Amniotic stem cell (primary cell): Measurements from ENCODE around the gene RNF169.
A peak's percentile ranks its signal among the peaks of the same experiment; 100 is the strongest.

Experiments used
- DNase-seq: peaks from one replicate; lab custom pipeline; 2025; lab: John Stamatoyannopoulos, UW

Gene RNF169, protein sequence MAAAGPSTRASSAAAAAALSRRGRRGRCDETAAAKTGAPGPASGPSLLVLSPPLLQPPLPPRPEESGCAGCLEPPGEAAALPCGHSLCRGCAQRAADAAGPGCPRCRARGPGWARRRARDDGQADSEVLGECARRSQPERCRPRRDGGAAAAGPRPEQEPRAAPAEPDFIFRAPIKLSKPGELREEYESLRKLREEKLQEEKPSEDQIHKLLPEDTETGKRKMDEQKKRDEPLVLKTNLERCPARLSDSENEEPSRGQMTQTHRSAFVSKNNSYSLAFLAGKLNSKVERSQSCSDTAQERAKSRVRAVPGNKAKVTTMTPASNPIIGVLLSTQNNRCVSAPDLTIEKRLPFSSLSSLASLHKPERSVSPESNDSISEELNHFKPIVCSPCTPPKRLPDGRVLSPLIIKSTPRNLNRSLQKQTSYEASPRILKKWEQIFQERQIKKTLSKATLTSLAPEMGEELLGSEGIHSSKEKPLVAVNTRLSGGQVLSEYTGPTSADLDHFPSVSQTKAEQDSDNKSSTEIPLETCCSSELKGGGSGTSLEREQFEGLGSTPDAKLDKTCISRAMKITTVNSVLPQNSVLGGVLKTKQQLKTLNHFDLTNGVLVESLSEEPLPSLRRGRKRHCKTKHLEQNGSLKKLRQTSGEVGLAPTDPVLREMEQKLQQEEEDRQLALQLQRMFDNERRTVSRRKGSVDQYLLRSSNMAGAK

DNA sequence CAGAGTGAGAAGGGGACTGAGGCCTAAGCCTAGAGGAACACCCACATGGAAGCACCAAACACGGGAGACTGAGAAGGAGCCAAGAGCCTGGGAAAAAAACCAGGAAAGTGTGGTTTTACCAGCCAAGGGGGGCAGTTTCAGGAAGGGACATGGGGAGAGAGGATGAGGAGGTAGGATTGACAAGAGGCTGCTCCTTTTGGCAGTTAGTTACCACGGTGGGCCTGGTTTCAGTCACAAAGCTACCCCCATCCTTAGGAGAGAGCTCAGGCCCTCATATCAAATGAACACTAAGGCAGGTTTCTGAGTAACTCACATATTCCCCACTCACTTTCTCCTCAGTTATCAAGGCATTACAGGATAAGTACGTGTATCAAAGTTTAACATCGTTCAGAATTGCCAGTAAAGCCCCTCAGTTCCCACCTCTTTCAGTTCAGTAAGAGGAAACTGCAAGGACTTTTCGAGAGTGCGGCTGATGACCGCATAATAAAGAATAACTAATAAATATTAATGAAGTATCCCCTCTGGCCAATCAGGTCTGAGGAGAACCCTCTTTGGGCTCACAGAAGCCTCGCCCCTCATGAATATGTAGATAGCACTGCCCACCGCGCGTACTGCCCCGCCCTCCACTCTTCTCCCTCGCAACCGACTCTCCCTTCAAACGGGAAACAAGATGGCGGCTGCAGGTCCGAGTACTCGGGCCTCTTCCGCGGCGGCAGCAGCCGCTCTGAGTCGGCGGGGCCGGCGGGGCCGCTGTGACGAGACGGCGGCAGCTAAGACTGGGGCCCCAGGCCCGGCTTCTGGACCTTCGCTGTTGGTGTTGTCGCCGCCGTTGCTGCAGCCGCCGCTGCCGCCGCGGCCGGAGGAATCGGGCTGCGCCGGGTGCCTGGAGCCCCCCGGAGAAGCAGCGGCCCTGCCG lies at the start of gene RNF169:
Gene RNF169, plus strand, starts transcription at position 639 of the 916 bp plus-strand sequence. Its CDS starts 32 bp downstream, at position 671.
- peak; percentile 80 for DNase-seq

DNA sequence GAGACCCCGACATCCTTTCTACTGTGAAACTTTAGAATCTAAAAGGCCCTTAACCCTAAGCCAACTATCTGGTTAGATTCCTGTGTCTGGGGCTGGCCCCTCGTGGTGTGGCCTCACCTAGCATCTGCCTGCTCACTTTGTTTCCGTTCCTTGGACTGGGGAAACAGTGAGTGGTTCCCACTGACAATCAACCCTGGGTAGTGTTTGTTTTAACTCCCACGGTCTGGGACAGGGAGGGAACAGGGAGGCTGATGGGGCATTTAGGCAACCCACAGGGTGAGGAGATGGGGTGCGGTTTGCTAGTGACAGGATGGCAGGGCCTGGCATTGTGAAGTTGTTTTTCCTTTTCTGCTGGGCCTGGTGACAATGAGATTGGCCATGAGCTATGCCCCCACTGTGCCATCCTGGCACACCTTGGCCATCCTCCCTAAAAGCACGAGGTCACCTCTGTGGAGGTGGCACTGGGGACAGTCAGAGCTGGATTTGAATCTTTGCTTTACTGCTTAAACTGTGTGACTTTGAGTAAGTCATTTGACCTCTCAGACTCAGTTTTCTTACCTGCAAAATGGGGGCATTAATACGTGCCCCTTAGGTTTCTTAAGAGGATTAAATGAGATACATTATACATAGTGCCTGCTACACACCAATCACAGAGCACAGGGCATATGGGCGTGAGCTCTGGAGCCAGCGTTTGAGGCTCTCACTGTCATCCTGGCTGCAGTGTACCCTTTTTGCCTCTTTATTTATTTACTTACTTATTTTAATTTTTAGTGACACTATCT lies 48.8 kb upstream of the RNF169 start:
- no peak for DNase-seq

DNA sequence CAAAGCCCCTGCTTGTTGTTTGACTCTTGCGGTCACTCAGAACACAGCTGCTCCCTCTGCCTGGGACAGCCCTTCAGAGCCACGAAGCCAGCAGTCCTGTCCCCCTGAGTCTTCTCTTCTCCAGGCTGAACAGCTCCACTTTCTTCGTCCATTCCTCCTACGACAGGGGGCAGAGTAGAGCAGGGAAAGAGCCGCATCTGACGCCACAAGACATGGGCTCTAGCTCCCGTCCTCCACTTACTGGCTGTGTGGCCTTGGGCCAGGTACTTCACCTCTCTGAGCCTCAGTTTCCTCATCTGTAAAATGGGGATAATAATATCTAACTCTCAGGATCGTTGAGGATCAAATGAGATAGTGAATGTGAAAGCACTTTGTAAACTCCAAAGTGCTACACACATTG lies 47.3 kb upstream of the RNF169 start:
- no peak for DNase-seq

DNA sequence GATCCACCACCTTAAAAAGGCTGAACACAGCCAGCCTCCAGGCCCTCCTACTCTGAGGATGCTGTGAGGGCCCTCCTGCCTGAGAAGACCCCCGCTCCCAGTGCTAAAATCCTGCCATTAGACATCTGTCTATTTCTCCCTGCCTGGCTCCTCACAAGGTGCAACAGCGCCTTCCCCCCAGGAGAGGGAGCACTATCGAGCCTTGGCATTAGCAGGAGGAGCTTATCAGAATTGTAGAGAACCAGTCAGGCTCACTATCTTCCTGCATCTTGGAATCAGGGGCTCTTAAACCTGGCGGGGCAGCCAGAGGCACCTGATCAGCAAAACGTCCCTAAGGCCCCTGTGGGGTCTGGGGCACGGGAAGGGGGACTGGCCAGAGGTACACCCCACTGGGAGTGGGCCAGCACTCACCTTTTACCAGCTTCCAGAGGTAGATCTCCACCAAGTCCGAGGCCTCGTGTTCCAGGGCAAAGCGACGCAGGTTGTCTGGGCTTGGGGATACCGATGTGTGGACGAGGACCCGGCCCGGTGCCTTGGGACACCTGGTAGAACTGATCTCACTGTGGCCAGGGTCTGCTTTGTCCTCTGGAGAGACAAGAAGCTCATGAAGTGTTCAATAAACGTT lies 46.2 kb upstream of the RNF169 start:
- DNase-seq = peak; percentile 49

DNA sequence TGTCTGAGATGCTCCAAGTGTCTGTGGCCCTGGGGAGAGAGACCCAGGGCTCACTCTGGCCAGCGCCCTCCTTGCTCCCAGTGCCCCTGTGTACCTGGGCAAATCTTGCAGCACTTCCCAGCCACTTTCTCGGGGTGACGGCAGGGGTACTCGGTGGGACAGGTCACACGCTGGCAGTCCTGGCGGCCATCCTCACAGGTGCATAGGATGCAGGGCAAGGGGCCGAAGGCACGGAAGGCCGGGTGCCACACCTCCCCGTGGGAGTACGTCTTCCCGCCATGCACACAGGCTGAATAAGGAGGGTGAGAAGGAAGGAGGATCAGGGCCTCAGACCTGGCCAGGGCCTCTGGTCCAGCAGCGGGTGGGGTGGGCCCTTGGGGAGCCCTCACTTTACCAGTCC lies 45.4 kb upstream of the RNF169 start:
- DNase-seq = no peak

DNA sequence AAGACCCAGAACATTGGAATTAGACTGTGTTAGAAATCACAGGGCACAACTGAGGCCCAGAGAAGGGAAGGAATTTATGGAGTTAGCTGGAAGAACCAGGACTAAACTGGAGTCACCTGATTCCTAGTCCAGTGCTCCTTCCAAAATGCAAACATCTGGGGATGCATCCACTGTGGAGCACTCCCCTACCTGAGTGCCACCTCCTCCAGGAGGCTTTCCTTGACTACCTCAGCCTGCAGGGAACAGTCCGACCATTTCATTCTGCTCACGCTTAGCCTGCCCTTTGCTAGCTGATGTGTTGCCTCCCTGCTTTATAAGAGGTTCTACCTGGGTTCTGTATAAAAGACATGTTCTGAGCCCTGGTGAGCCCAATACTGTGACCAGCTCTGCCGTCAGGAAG lies 41.5 kb upstream of the RNF169 start:
- DNase-seq = no peak

DNA sequence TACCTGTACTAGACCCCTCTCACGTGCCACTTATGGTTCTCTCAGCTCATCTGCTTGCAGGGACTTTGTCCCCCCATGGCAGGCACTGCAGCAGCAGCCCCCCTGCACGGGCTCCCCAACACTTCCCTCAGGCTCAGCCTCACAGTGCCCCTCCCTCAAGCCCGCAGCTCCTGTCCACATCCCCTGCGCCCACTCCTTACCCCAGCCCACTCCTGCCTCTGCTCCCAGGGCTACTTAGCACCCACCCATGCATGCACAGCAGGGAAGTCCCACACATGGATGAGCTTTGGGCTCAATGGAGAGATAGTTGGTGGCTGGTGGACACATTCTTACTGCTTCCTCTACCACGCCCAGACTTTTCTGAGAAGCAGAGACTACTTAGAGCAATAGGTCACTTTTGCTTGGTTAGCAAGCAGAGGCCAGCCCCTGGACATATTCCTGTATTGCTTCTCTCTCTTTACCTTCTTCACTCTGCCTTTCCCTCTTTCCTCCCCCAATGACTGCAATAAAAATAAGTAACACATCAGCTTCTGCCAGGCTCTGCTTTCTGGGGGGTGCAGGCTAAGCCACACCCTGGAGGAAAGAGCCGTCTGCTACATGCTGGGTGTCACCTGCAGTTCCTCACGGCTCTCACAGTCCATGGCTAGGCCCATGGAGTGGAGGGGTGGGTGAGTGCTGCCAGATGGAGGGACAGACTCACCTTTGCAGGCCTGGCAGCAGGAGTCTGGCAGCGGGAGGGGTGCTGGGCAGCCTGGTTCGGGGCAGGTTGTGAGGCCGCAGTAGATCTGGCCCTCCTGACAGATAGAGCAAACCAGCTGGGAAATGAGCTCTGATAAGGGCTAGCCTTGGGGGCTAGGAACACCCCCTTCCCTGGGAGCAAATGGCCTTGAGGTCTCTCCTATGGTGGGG lies 40.8 kb upstream of the RNF169 start:
- DNase-seq = no peak

DNA sequence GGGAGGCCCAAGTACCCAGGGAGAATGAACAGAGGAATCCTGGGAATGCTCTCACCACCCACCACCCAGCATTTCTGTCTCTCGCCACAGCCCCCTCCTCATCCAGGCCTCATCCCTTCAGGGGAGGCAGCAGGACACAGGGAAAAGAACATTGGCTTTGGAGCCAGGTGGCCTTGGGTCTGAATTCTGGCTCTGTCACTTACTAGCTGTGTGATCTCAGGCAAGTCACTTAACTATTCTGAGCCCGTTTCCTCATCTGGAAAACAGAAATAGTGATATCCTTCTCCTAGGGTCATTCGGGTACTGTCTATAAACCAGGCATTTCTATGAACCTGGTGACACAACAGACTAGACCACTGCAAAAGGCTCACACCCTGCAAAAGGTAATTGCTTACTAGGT lies 39.5 kb upstream of the RNF169 start:
- DNase-seq = no peak

DNA sequence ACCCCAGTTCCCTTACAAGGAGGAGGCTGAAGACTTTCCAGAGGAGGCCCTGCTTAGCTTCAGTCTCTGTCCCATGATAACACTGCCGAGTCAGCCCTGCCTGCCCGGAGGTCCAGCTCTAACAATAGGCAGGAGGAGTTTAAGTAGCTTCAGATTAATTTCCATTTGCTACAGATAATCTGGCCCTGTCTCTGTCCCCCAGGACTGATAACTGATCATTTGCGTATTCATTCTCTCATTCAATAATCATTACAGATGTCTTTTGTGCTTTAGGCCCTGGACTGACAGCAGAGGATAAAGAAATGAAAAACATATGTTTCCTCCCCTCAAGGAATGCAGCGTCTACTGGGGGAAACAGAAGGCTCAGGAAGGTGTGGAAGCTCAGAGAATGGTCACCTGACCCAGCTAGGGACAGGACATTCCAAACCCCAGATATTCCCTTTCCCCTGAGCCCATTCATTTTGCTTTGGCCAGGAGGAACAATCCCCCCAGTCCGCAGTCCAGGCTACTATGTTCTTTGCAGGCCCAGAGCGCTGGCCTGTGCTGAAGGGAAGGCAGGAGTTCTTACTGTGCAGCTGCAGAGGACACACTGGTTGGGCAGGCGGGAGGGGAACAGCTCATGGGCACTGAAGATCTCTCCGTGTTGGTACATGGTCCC lies 38.2 kb upstream of the RNF169 start:
- no peak for DNase-seq

DNA sequence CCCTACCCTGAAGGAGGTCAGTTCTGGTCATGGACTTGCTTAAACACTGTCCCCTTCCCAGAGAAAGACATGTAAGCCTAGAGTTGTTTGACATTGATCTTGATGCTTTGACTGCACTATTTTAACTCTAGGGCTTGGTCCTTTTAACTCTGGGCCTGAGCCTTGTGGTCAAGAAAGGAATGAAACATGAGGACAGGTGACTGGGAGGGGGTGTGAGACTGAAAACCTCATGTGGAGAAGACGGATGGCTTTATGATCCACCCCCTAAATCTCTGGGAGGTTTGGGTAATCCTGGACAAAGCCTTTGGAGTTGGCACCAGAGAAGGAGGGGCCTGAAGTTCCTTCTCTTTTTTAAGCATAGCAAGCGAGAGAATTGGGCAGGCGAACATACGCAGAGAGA lies 35.0 kb upstream of the RNF169 start:
- DNase-seq = no peak

DNA sequence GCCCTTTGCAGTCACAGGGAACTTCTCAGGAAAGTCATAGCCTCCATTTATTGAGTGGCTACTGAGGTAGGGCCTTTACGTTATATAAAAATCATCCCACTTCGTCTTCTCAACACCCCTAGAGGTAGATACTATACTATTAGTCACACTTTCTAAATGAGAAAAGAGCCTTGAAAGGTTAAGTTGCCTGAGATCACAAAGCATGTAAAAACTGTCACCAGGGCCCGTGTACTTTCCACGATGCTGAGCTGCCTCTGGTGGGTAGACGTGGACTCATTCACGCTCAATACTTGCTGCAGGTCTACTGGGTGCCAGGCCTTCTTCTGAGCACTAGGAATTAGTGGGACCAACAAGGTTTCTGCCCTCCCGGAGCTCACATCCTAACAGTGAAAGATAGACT lies 33.7 kb upstream of the RNF169 start:
- no peak for DNase-seq

DNA sequence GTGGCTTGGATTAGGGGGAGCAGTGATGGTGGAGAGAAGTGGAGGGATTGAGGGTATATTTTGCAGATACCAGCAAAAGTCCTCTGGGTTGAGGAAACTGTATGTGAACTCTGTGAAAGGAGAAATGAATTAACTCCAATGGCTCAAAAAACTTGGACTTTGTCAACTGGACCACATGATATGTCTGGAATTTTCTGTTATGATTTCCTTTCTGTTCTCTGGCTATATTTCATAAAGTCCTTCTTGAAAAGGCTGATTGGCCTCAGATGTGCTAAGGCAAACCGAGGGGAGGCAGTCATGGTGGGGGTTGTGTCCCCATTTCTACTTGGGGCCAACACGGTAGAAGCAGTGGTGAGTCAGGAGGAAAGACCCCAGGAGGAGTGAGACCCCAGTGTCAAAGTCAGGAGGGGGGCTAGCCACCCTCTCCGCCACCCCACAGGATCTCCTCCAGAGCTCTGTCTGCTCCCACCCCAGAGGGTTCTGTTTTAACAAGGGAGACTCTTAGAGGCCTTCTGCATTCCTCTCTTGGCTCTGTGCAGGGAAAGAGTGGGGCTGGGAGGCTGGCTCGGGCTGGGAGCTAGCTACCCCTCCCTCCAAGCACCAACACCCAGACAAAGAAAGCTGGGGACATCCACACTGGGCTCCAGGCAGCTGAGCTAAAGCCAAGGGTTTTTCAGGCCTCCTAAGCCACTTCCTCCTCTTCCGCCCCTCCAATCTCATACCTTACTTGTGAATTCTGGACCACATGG lies 31.3 kb upstream of the RNF169 start:
- DNase-seq = no peak

DNA sequence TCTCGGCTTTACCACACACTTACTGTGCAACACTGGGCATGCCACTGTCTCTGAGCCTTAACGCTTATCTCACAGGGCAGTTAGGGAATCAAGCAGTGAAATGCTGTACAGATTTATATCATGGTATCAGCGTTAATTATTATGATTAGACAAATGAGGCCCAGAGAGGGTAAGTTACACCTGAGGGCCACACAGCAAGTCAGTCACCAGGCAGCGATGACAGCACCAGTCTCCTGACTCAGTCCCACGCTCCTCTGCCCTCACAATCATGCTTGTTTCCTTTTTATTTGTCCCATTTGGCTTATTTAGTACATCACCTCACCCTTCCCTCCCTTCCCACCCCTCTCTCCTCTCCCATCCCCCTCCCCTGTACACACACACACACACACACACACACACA lies 29.6 kb upstream of the RNF169 start:
- no peak for DNase-seq

DNA sequence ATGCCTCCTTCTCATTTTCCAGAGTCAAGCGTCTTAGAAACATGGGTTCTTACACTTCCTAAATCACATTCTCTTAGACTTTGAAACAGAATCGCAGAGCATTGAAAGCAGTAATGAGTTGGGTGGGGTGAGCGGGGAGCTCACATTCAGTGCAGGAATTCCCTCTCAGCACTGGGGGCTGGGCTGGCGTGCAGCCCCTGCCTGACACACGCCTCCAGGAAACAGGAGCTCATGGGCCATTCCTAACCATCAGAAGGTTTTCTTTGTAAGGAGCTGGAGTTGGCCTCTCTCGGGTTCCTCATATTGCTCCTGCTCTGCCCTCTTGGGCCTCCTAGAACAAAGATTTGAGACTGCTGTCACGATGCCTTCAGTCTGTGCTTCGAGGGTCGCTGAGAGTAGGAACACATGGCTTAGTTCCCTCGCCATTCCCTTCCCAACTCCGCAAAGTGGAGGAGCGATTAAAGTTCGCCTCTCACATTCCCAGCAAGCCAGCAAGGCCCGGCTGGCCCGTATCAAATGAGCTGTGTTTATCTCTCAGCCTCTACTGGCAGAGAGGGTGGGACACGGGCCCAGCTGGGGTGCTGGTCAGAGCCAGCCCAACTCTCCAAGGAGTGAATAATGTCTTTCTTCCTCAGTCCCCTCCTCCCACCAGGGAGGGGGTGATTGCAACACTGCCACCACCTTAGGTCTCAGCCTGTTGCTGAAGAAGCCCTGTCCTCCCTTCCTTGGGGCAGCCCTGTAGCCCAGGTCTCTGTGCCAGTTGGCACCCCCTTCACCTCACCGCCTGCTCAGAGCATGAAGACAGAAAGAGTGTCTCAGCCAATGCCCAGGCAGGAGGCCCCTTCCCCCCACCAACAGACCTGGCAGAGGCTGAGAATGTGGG lies 27.8 kb upstream of the RNF169 start:
- no peak for DNase-seq

DNA sequence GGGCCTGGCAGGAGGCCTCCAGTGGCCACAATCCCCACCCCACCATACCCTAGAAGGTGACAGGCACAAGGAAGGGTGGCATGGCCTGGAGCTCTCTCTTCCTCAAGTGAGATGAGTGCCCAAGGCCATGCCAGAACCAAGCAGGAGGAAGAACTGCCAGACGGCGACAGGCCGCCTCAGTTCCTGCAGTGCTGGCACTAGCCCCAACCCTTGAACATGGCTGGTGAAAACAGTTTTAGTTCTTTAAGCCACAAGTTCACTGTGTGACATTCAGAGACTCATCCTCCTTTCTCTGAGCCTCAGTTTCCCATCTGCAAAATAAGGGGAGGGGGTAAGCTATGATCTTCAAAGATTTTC lies 27.2 kb upstream of the RNF169 start:
- DNase-seq = no peak

DNA sequence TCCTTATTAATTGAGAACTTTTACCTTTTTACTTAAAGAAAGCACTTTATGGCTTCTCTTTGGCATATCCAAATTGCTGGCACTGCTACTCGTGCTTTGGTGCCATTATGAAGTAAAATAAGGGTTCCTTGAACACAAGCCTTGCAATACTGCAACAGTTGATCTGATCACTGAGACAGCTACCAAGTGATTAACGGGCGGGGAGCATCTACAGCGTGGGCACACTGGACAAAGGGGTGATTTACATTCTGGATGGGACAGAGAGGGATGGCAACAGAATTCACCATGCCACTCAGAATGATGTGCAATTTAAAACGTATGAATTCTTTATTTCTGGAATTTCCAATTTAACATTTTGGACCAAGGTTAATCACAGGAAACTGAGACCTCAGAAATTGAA lies 25.1 kb upstream of the RNF169 start:
- DNase-seq = no peak

DNA sequence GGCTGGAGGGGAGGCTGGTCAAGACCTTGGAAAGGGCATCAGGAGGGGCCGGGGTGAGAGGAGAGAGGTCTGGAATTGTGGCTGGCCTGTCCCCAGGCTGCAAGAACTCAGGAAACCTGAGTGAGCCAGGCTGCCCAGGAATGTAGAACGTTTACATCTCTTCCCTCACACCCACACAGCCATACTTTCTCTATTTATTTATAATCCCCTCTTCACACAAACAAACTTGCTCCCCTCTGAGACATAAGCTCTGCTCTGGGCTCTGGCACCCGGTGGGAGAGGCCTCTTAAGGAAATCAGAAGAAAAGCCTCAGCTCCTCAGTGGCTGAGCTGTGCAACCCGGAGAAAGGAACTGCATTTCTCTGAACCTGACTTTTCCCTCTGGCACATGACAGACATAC lies 22.9 kb upstream of the RNF169 start:
- no peak for DNase-seq
